ENCODE data around the gene KLF4.

DNA sequence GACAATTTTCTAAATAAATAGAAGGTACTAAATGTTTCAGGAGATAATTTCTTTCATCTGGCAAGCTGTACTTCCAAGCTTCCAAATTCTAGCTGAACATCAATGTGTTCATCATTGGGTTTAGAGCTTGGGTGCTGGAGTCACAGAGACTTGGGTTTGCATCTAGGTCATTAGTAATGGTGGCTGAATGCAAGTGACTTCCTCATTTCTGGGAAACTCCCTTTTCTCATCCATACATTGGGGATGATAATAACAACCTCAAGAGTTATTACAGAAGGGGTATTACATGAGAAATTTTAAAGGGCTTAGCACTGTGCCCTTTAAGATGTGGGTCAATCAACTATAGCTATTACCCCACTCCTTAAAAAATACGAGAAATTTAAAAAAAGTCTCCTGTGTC is 41.1 kb upstream of the KLF4 start:
- TF ChIP-seq, protein P1, sequence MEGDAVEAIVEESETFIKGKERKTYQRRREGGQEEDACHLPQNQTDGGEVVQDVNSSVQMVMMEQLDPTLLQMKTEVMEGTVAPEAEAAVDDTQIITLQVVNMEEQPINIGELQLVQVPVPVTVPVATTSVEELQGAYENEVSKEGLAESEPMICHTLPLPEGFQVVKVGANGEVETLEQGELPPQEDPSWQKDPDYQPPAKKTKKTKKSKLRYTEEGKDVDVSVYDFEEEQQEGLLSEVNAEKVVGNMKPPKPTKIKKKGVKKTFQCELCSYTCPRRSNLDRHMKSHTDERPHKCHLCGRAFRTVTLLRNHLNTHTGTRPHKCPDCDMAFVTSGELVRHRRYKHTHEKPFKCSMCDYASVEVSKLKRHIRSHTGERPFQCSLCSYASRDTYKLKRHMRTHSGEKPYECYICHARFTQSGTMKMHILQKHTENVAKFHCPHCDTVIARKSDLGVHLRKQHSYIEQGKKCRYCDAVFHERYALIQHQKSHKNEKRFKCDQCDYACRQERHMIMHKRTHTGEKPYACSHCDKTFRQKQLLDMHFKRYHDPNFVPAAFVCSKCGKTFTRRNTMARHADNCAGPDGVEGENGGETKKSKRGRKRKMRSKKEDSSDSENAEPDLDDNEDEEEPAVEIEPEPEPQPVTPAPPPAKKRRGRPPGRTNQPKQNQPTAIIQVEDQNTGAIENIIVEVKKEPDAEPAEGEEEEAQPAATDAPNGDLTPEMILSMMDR (IDR thresholded peaks at IDR 0.05): no peak
- TF ChIP-seq EP300 (IDR thresholded peaks at IDR 0.05) (no peak), POLR2A (IDR thresholded peaks at IDR 0.05; ENCODE audit: low read depth) (no peak), POLR2AphosphoS5 (IDR thresholded peaks at IDR 0.05) (no peak)
